ENCODE data around the gene KRT2.

- TF ChIP-seq CTCF (IDR thresholded peaks at IDR 0.05) (no peak), EZH2 (IDR thresholded peaks at IDR 0.05; ENCODE audit: borderline replicate concordance, insufficient read depth, low read depth, low read length, poor library complexity, severe bottlenecking) (no peak)
Observed at GRCh38 chr12:52632656-52633055, 19.4 kb downstream of the KRT2 start.

All from B cell (primary cell).